ENCODE data around the gene NAV2.

The NAV2 gene

GRCh38 chr11:20027556-20028013, 314.9 kb downstream of the NAV2 start:
- no peak for DNase-seq

DNA sequence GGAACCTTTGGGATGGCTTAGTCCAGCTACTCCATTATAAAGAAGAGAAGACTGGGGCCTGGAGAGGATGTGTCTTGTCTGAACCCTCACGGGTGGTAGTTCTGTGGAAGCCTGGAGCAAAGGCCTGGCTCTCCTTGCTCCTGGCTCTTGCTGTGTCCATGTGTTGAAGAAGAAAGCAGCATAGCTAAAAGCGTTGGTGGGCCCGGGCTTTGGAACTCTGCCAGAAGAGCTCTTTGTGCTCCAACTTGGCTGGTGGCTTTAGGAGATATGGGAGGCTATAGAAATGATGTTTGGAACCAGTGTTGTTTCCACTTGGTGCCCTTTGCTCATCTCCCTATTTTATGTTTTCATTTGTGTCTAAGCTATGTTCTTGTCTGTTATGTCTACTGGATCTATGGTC, 316.6 kb downstream of the NAV2 start:
- no peak for DNase-seq

DNA sequence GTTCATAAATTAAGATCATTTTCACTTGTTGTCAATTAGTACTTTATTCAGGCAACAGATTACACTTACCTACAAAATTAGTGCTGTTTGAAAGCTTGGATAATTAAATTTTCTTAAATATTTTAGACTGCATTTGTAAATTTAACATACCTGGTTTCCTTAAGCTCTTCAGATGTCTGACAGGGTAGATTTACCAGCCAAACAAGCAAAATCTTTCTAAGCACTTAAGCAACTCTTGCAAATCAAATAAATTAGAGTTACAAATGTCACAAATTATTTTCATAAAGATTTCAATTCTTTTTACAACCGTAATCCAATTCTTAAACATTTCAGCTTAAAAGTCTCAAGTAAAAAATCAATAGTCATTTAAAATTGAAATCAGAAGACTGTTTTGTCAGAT, 317.8 kb downstream of the NAV2 start:
- no peak for DNase-seq

DNA sequence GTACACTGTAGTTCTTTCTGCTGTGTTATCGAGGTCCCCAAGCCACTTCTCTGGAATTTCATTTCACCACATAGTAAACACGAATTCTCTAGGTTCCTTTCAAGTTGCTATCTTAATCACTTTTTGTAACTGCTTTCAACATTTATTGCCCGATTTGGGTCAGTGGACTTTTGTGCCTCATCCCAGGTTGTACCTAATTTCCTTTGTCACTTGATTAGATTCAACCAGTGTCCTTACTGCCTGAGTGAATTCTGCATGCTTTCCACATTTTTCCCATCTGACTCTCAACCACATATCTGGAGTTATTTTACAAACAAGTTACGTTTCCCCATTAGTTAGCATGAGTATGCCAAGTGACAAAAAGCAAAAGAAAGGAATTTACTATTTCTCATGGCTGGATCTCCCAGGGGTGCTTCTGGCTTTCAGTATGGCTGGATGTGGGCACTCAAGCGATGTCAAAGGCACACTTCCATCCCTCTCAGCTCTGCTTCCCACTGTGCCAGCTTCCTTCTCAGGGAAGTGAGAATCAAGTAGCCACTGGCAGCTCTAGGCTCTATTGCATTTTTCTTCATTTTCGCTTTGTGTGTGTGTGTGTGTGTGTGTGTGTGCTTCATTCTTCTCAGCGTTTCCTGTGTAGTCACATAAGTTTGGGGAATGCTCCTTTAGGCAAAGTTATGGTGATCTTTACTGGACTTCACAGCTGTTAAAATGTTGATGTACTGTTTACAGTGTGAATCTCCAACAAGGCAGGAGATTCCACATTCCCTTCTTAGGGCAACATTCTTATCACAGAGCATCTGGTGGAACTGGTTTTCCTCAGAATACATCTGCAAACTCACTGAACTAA, 318.7 kb downstream of the NAV2 start:
- no peak for DNase-seq

GRCh38 chr11:20032127-20032526, 319.5 kb downstream of the NAV2 start:
- no peak for DNase-seq

- DNase-seq = no peak
Measured at GRCh38 chr11:20032577-20033260, 320.1 kb downstream of the NAV2 start.

GRCh38 chr11:20033806-20034205, 321.2 kb downstream of the NAV2 start:
- DNase-seq = no peak

GRCh38 chr11:20034941-20035340, 322.3 kb downstream of the NAV2 start:
- DNase-seq = no peak

DNA sequence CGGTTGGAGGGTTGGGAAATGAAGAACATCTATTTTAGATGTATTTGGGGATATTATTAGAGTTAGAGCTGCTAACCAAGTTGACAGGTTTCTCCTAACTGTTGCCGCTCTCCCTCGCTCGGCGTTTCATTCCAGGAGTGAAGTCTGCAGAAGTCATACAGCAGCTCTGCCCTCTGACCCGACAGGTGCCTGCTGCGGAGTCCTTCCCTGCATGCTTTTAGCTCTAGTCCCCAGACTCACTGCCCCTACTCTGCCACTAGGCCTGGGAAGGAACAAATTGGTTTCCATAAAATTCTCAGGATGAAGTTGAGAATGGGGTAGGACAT, 322.7 kb downstream of the NAV2 start:
- no peak for DNase-seq

DNA sequence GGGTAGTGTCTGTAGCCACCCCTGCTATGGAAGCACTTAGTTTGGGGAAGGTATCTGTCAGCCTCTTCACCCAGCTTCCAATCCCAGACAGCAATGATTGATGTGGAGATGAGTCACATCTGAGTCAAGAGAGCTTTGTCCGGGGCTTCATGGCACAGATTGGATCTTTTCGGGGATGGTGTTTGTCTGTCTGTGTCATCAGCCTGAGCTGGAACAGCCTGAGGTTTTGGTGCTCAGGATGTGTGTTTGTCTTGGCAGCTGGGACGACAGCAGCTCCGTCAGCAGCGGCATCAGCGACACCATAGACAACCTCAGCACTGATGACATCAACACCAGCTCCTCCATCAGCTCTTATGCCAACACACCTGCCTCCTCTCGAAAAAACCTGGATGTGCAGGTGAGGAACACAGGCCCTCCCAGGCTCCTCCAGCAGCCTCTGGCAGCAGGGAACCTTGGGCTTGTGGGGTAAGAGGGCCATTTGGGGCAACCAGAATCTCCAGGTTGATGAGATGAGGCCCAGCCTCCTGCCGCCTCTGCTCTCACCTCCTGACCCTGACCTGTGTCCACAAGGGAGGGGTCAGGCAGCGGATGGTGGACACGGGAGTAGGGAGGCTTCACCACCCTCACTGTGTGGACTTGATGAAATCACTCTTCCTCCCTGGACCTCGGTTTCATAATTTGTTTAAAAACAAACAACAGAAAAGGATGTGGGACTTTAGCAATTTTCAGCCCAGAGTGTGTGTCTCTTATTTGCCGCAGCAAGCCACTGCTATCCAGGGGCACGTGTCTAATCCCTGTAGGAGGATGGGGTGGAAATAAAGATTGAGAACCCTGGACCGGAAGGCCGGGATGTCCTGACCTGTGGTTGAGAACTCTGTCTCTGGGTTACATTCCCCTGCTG, 323.3 kb downstream of the NAV2 start:
- no peak for DNase-seq

GRCh38 chr11:20036626-20037335, 324.1 kb downstream of the NAV2 start:
- no peak for DNase-seq

GRCh38 chr11:20037396-20038153, 324.9 kb downstream of the NAV2 start:
- DNase-seq = no peak

- no peak for DNase-seq
Measured at GRCh38 chr11:20038412-20038811, 325.8 kb downstream of the NAV2 start.

GRCh38 chr11:20038972-20039371, 326.3 kb downstream of the NAV2 start:
- DNase-seq = no peak

- DNase-seq = no peak
Measured at GRCh38 chr11:20041499-20041898, 328.9 kb downstream of the NAV2 start.

GRCh38 chr11:20042045-20042639, 329.5 kb downstream of the NAV2 start:
- DNase-seq = no peak

GRCh38 chr11:20042811-20043341, 330.2 kb downstream of the NAV2 start:
- no peak for DNase-seq

DNA sequence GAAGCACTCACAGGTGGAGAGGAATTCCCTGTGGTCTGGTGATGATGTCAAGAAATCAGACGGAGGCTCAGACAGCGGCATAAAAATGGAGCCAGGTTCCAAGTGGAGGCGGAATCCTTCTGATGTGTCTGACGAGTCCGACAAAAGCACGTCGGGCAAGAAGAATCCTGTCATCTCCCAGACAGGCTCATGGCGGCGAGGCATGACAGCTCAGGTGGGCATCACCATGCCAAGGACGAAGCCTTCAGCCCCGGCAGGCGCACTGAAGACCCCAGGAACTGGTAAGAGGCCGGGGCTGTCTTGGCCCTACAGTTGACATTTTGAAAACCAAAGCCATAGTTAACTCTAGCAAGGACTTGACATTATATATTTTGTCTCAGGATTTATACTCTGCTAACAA, 331.4 kb downstream of the NAV2 start:
- DNase-seq = no peak

DNA sequence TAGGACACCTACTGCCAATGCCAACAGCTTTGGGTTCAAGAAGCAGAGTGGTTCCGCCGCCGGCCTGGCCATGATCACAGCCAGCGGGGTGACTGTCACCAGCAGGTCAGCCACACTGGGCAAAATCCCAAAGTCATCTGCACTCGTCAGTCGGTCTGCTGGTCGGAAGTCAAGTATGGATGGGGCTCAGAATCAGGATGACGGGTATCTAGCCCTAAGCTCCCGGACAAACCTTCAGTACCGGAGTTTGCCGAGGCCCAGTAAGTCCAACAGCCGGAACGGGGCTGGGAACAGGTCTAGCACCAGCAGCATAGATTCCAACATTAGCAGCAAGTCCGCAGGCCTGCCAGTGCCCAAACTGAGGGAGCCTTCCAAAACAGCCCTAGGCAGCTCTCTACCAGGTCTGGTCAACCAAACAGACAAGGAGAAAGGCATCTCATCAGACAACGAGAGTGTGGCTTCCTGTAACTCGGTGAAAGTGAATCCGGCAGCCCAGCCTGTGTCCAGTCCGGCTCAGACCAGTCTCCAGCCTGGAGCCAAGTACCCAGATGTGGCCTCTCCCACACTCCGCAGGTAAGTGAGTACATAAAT, 332.6 kb downstream of the NAV2 start:
- no peak for DNase-seq

- DNase-seq = no peak
Measured at GRCh38 chr11:20046416-20046815, 333.8 kb downstream of the NAV2 start.

All from NCI-H1930 (cell line).